HG02623 (cell line): Measurements from ENCODE around the gene ATP8A2.

Source experiments
- ATAC-seq: cut with Tn5 transposase; IDR thresholded peaks from one replicate; pipeline ENCODE4 v1.9.1; 2021; ENCODE audit warnings: moderate library complexity; ENCODE audit not compliant: unreplicated experiment

ATP8A2 gene

GRCh38 chr13:25906191-25906661, 534.5 kb downstream of the ATP8A2 start:
- ATAC-seq: no peak

DNA sequence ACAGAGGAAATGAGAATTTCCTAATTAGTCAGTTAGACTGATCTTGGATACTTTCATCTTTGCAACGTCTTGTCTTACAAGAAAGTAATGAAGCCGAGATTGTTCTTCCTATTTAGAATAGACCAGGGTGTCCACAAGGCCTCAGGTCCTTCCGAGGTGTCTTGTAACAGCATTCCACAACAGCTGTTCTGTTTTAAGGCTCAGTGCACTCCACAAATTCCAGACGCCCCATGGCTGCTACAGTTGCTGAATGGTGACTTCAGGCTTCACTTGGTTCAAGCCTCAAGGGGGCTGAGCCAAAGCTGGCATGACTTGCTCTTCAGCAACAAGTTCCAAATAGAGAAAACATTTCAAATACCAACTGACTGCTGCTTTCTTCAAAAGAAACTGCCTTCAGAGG, 536.6 kb downstream of the ATP8A2 start:
- ATAC-seq: no peak

GRCh38 chr13:25910243-25910642, 538.5 kb downstream of the ATP8A2 start:
- ATAC-seq: no peak

GRCh38 chr13:25910991-25911419, 539.2 kb downstream of the ATP8A2 start:
- no peak for ATAC-seq

- ATAC-seq: no peak
Observed at GRCh38 chr13:25912961-25913360, 541.2 kb downstream of the ATP8A2 start.

DNA sequence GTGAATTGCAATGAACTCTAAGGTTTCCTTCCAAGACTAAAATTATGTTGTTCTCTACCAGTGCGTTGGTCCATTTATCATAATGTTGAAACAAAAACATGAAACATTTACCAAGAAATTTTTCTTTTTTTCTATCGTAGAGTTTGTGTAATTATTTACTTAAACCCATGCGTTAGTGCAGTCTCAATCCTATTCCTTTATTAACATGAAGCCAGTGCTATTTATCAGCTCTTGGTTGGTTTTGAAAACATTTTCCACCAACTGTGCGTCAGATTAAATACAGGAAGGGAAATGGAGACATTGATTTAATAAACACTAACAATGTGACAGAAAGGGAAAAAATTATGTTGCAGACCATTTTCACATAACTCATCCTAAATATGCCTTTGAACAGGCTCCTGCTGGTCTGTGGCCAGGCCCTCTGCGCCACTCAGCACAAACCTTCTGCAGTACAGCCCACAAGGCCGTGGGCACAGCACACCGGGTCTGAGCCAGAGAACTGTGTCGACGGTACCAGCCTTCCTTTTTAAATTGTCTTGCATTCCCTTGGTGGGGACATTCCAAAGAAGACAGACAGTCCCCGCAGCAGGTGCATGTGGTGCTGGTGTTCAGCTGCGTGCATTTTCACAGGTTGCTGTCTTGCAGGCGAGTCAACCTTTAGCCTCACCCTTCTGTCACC, 544.2 kb downstream of the ATP8A2 start:
- no peak for ATAC-seq

DNA sequence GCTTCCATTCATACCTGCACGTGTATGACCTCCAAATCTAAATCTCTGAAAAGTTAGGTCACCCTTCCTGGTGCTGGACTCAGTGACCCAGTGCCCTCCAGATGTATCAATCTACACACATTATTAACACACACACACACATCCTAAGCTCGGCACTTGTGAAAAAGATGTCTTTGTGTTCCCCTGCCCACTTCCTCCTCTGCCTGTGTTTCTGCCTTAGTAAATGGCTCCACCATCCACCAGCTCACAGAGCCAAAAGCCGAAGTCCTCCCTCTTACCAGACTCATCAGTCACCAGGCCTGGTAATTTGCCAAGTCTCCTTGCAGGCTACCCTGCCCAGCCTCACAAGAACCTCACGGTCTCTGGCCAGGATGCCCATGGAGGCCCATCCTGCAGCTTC, 548.5 kb downstream of the ATP8A2 start:
- no peak for ATAC-seq

DNA sequence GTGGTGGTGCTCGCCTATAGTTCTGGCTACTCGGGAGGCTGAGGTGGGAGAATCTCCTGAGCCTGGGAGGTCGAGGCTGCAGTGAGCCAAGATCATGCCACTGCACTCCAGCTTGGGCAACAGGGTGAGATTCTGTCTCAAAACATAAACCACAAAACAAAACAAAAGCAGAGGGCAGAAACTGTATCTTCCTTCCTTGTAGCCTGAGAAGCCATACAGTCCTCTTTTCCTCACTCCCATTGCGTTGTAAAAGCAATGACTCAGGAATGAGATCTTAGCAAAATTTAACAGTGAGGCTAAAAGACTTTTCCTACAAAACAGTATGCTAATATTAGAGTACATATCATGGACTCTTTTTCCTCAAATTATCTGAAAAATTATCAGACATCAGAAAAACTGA, 549.2 kb downstream of the ATP8A2 start:
- ATAC-seq: no peak

DNA sequence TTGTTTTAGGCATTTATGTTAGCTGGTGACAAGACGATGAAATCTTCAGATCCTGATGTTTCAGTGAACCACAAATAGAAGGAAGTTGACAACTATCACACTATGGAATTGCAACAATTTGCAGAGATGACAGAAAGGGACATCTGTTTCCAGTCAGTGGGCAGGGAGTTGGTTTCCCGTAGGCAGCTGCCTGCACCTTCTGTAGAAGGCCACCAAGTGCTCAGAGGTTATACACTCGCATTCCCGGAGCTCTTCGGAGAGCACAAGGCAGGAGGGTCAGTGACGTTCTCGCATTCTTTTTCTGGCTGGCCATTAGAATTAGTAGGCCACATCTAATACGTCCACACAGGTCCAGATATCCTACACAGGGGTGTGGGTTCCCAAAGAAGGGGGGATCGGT, 550.6 kb downstream of the ATP8A2 start:
- ATAC-seq: no peak

DNA sequence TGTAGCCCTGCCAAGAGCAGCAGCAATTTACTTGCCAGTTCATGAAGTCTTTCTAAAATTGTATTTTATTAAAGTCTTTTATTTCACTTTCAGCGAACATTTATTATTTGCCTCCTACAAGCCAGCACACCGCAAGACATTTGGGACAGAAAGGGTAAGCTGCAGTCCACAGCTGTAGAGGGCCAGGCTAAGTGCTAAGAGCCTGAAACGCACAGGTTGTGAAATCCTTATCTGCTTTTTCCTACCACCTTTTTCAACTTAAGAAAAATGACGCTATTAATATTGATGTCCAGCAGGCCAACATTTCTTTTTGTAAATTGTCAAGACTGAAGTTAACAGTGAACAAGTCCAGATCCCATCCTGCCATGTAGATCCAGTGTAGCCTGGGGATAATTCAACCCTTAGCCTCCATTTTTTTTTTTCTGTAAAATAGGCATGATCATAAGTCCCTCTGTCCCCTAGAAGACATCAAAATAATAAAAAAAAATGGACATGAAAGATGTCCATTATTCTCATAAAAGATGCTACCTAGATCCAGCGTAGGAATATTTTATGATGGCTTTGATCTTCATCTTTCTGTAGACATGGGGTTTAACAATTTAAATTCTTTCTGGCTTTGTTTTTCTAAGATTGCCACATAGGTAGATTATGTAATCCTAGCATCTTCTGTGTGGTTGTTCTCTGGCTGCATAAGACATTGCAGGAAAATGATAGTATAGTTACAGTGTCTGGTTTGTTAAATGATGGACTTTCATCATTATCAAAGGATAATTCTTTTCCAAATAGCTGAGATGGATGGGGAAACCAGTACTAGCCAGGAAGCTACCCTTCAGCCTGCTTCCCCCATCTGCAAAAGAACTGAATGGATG, 551.7 kb downstream of the ATP8A2 start:
- ATAC-seq: no peak

DNA sequence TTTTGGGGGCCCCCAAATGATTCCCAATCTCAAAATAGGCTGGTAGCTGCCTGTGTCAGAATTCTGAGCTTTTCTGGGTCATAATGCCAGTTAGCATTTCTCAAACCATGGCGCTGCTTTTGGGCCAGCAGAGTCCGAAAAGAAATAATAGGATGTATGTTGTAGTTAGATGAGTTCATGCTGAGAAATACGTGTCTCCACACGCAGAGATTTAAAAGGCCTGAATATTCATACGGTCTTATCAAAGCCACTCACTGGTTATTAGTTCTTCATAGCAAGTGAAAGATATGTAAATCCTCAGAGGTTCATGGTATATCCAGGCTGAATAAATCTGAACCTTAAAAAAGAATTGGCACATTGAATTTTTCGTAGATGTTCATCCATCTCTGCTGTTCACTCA, 555.6 kb downstream of the ATP8A2 start:
- no peak for ATAC-seq

GRCh38 chr13:25927932-25928331, 556.2 kb downstream of the ATP8A2 start:
- no peak for ATAC-seq

DNA sequence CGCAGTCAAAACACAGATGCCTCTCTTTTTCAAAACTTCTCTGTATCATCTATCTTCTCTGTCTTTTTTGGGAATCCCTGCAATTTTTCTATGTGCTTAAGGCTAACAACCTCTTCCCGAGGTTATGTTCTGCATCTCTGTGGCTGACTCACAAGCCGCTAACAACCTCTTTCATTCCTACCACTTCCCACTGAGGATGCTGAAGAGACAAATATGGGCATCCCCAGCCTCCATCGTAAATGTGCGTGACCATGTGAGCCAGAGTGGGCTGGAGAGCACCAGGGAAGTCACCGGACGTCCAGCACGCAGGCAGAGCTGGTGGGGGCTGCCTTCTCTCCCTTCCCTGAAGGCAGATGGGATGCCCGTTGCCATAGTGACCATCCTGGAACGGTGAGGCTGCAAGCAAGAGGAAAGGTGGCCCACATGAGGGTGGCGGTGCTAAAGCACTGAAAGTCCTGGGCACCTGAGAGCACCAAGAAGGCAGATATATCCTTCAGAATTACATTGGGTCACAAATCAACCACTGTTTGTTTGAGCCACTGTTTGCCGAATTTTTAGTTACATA, 557.2 kb downstream of the ATP8A2 start:
- ATAC-seq: no peak

DNA sequence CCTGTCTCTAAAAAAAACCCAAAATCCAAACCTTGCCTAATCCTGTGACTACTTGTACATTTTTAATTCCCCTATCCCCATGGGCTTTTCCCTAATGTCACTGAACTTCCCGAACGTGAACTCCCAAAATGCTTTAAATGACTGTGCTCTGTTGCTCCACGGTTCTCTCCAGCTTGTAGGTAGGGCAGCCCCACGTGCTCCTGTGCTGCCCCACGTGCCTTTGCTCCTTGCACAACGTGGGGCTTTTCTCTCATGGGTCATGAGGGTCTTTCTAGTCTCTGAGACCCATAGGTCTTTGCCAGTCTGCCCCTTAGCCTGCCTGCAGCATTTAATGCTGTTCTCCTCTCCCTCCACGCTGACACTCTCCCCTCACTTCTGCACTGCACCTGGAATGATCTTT, 558.0 kb downstream of the ATP8A2 start:
- ATAC-seq: no peak

GRCh38 chr13:25930653-25931052, 558.9 kb downstream of the ATP8A2 start:
- no peak for ATAC-seq

DNA sequence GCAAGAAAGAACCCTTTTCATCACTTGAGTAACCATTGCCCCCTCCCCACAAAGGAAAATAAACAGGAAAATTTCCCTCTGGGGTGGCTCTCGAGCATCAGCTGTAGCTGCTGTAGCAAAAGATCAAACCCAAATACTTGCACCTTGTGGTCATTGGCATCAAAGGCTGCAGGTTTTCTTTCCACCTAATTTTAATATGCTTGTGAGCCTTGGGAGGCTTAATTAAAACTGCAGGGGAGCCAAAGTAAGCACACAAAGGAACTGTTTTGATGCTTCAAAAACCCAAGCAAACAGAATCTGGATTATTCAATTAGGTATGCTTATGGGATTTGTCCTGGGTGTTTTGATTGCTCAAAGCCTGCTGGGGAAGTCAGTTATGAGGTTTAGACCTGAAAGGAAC, 560.6 kb downstream of the ATP8A2 start:
- ATAC-seq: no peak

DNA sequence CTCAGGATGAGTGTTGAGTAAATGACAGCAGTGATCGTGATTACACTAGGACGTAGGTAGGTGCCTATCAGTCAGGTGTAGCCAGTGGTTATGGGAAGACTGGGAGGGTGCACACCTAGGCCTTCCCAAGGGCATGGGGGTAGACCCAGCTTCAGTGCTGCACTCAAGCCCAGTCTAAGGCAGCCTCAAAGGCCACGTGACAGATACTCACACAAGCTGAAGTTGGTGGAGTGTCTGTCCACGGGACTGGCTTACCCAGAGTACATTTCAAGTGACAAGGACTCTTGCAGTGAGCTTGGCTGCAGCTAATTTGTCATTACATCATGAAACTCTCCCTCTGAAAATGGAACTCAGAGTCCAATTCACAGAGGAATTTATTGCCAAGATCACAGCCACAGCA, 561.7 kb downstream of the ATP8A2 start:
- ATAC-seq: no peak

GRCh38 chr13:25934127-25934526, 562.4 kb downstream of the ATP8A2 start:
- no peak for ATAC-seq

DNA sequence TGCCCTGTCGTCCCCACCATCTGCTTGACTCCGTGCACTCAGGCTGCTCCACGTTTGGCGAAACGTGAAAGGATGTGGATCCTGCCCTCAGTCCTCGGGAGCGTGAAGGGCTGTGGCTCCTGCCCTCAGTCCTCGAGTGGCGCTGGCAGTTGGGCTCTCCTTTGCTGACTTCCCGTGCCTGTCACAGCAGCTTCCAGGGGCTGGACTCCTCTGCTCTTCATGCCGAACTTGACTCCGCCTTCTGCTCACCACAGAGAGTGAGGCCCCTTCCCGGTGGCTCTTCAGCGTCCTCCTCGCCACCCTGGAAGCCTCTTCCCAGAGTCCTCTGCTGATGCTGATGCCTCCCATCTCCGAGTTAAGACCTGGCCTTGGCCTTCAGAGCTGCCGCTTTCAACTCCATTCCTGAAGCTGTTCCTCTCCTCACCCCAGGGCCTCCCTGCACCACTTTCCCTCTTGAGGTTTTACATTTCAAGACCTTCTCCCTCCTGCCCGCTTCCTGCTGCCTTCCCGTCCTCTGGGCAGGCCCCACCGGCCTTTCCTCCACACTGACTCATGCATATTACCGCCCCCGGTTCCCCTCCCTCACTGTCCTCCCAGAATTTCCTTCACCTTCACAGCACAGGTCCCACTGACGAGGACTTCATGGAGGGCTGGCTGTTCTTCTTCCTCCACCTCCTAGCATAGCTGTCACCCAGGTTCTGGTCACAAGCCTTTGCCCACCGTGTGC, 568.4 kb downstream of the ATP8A2 start:
- ATAC-seq: no peak

- ATAC-seq: no peak
Observed at GRCh38 chr13:25943081-25943480, 571.3 kb downstream of the ATP8A2 start.

DNA sequence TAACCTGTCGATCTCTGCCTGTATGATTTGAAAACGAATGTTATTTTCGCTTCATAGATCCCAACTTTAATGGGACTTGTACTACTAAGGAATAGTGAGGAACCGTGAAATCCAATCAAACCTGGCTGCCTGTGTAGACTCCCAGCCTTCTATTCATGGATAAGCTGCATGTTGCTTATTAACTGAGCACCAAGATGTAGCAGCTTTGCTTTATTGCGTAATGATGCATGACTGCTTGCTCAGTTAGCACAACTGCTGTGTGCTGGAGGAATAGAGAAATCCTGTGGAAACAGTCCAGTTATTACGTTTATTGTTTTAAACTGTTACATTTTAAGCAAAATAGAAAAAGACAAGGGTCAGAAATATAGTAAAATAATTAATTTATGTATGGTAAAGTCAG, 571.9 kb downstream of the ATP8A2 start:
- no peak for ATAC-seq
